ENCODE measurements around the gene SPATA2.

GRCh38 chr20:49945306-49945700 lies 30.0 kb upstream of the SPATA2 start:
- TF ChIP-seq CTCF (IDR thresholded peaks at IDR 0.05; ENCODE audit: borderline replicate concordance, extremely low read depth, low read length, poor library complexity, severe bottlenecking) (no peak), EZH2 (IDR thresholded peaks at IDR 0.05; ENCODE audit: borderline replicate concordance, low read depth, low read length, severe bottlenecking) (no peak)

All from DND-41 (cell line).